Measurements from ENCODE around the gene FAM193A.

The FAM193A gene

DNA sequence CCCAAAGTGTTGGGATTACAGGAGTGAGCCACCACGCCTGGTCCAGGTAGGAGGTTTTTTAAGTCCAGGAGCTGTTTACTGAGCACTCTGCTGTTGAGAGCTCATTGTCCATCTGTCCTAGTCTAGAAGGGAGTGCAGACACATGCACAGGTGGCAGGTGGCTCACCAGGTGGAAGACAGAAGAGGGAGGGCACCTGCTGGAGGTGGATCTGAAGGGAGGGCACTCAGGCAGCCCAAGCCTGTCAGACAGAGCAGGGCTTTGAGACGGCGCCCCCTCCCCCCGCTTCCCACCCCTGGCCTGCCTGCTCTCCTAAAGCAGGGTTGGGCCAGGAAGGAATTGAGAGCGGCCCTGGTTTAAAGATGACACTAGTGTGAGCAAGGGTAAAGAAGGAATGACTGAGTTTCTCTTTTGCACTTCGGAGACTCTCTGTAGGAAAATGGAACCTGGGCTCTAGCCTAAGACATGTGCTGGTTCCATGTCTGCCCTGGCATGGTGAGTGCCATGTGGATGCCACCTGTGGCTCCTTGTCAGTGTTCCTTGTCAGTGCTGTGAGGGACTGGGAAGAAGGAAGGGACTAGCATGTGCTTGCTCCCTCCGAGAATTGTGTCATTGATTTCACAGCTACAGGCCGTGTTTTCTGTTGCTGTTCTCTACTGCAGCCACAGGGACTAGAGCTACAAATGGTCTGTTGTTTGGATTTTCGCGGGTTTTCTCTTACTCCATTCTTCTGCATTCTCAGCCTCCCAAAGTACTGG lies 111.1 kb downstream of the FAM193A start:
- TF ChIP-seq CTCF (IDR thresholded peaks at IDR 0.05; ENCODE audit: low read length, missing control alignments): no peak
- DNase-seq (ENCODE audit: low read depth): no peak
- no peak overlapping the region for H3K4me3 ChIP-seq (replicated peaks; ENCODE audit: low read depth, low read length)

GRCh38 chr4:2648159-2648814 lies 111.8 kb downstream of the FAM193A start:
- no peak for DNase-seq (ENCODE audit: low read depth)
- no peak for TF ChIP-seq CTCF (IDR thresholded peaks at IDR 0.05; ENCODE audit: low read length, missing control alignments)
- no peak overlapping the region for H3K4me3 ChIP-seq (replicated peaks; ENCODE audit: low read depth, low read length)

- H3K4me3 ChIP-seq (replicated peaks; ENCODE audit: low read depth, low read length): no peak overlapping the region
- no peak for DNase-seq (ENCODE audit: low read depth)
- no peak for TF ChIP-seq CTCF (IDR thresholded peaks at IDR 0.05; ENCODE audit: low read length, missing control alignments)
Measured at GRCh38 chr4:2649604-2650114, 113.2 kb downstream of the FAM193A start.

DNA sequence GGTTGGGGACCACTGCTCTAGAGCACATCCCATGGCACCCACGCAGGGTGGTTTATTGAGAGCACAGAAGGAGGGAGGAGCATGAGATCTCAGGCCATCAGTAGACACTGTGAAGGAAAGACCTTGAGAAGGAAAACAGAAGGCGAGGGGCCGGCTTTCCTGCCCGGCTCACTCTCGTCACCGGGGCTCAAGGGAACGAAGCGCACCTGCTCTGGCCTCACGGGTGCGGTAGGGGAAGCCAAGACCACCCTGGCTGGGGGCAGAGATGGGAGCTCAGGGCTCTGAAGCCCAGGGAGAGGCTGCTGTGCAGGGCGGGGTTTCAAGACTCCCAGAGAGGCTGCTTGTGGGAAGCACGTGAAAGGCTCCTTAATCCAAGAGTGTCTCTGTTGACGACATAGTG lies 113.8 kb downstream of the FAM193A start:
- no peak for DNase-seq (ENCODE audit: low read depth)
- TF ChIP-seq CTCF (IDR thresholded peaks at IDR 0.05; ENCODE audit: low read length, missing control alignments): no peak
- H3K4me3 ChIP-seq (replicated peaks; ENCODE audit: low read depth, low read length): no peak overlapping the region

- H3K4me3 ChIP-seq (replicated peaks; ENCODE audit: low read depth, low read length): no peak overlapping the region
- no peak for TF ChIP-seq CTCF (IDR thresholded peaks at IDR 0.05; ENCODE audit: low read length, missing control alignments)
- no peak for DNase-seq (ENCODE audit: low read depth)
Measured at GRCh38 chr4:2651546-2651945, 115.1 kb downstream of the FAM193A start.

DNA sequence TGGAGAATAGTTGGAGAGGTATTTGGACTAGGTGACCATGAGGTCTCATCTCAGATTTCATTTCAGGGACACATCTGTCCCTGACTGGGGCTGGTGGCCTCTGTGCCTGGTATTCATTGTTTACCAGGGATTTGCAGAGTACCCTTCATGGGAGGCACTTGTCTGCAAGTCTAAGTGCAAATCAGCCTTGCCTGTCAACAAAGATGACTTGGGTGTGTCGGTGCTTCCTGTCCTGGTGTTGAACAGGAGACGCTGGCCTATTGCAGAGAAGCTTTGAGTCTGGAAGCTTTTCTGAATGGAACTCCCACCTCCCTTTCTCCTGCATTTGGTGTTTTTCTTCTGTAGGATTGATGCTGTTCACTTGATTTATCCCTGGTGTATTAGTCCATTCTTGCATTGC lies 115.6 kb downstream of the FAM193A start:
- TF ChIP-seq CTCF (IDR thresholded peaks at IDR 0.05; ENCODE audit: low read length, missing control alignments): no peak
- no peak overlapping the region for H3K4me3 ChIP-seq (replicated peaks; ENCODE audit: low read depth, low read length)
- no peak for DNase-seq (ENCODE audit: low read depth)
